HG02759 (cell line): Measurements from ENCODE around the gene TTC28.
"Not testable (repeated sequence)": the region's sequence is repeated elsewhere in the genome, so short reads cannot be mapped to it uniquely, and the experiment has no call there.

ENCODE experiments used
- ATAC-seq: cut with Tn5 transposase; IDR thresholded peaks from one replicate; pipeline ENCODE4 v1.9.1; 2021; ENCODE audit warnings: mild to moderate bottlenecking, moderate library complexity; ENCODE audit not compliant: unreplicated experiment

The TTC28 gene

DNA sequence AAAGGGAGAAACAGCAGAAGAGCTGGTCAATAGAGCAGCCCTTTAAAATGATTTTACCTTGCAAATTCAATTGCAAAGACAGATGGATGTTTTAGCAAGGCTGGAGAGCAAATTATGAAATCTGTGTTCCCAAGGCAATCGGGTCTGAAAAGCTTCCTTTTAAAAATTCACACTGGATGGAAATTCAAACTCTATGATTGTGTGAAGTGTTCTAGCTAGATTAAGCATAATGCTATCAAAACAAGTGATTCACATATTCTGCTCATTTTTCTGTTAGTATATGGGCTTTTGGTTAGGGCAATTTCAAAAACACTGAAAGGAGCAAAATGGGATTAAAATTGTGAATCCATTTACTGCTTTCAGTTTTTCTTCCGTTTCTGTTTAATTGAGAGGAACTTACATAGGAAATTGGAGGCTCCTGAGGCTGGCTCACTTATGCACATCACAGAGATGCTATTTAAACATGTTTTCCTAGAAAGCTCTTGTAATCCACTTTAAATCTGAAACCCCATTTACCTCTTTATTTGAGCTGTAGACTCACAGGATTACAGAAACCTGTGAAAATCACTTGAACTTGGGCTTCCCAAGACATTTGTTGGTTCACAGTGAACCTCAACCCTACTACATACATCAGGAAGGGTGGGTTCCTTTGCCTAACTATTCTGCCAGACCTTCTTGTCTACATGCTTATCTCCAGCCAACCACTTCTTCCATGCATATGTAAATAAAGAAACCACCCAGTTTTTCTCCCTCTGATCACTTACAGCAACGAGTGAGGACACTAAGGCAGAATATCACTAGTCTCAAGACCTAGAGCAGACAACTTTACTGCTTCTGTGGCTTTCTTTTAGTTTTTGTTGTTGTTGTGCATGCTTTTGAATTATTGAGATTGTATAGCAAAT lies 558.7 kb downstream of the TTC28 start:
- no peak for ATAC-seq

- ATAC-seq, result no peak
Measured at GRCh38 chr22:28118957-28119631, 560.5 kb downstream of the TTC28 start.

- no peak for ATAC-seq
Measured at GRCh38 chr22:28116219-28116673, 563.4 kb downstream of the TTC28 start.

DNA sequence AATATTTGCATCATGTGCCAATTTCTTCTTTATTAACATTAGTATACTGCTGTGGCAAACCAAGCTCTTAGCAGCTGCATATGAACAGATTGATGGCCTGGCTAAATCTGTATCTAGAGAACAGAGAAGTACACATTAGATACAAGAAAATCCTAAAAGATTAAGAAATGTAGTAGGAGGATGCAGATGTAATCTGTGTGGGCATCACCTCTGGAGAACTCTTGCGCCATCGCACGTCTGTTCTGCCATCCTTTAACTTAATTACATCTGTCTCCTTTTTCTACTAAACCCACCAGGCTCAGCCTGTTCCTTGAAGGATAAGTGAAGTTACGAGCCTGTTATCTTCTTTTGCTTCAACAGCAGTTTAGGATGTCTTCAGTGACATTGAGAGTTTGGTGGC lies 564.2 kb downstream of the TTC28 start:
- no peak for ATAC-seq

DNA sequence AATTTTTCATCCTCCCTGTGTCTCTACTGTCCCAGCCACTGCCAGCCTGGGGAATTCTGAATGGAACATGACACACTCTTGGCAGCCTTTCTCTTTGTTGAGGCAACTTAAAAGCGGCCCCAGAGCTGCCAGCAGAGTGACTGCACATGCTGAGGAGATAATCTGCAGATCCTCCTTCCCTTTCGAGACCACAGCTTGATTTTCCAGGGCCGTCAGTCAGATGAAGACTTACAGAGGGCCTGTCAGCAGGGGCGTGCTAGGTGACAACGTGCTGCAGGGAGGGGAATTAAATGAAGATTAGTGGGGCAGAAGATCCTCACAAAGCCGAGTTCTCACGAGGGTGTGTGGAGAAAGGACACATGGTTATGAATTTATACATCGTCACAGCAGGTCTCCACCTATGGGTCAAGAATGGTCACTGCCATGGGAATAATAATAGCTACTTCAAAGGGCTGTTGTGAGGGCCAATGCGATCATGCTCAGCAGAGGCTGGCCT lies 567.0 kb downstream of the TTC28 start:
- ATAC-seq, result no peak

GRCh38 chr22:28112190-28112544 lies 567.5 kb downstream of the TTC28 start:
- no peak for ATAC-seq

GRCh38 chr22:28111501-28112189 lies 568.0 kb downstream of the TTC28 start:
- ATAC-seq, result no peak

DNA sequence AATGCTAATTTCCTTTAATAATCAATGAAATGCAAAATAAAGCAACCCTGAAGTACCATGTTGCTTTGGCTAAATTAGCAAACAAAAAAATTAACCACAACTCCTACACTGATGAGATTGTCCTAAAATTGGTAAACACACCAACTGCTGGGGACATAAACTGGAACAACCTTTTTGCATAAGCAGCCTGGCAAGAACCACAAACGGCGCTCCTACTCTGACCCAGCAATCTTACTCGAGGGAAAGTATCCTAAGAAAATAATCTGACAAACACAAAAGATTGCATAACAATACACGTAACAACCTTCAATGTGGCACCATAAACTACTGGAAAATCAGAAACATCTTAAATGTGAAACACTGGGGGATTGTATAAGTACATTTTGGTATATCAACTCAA lies 570.8 kb downstream of the TTC28 start:
- ATAC-seq, result no peak

DNA sequence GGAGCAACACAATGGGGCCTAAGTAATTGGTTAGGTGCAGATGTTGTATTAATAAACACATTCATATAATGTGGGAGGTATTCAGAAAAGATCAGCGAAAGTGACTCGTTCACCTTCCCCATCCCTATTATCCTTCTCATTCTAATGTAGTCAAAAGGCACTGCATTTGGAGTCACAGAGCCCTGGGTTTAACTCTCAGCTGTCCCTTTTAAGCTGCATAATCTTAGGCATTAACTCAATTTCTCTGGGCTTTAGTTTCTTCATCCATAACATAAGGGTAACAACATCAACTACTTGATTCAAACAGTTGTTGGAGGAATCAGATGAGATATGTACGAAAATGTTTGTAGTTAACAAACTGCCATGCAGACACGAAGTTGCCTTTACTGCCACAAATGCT lies 573.0 kb downstream of the TTC28 start:
- no peak for ATAC-seq

GRCh38 chr22:28105988-28106387 lies 573.7 kb downstream of the TTC28 start:
- no peak for ATAC-seq

DNA sequence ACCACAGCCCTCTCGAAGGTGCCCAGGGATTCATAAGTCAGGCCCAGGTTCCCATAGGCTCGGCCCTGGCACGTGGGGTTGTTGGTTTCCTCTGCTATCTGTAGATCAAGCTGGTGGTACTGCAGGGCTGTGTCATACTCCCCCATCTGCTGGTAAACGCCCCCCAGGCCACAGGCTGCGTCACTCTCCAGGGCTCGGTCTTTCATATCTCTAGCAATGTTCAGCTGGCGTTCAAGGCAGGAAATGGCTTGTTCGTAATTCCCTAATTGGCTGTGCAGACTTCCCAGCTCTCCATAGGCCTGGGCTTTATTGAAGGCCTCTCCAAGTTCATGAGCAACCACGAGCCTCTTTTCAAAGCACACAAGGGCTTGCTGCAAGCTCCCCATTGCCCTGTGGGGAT lies 574.2 kb downstream of the TTC28 start:
- ATAC-seq, result no peak

DNA sequence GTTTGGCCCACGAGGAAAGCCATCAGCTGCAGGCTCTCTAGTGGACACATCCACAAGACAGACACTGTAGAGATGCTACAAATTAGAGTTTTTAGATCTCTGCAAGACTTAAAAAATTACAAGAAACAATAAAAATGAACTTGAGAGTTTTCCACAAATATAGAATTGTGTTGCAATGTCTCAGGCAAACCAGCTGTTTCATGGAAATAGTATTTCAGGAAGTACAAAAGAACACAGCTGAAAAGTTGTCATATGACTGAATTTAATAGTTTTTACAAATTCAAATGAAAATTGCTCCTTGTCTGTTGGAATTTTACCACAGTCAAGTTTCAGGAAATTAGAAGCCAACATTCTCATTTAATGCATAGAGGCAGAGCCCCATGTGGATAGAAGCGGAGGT lies 576.0 kb downstream of the TTC28 start:
- no peak for ATAC-seq

- ATAC-seq, result no peak
Measured at GRCh38 chr22:28102151-28102812, 577.4 kb downstream of the TTC28 start.

- ATAC-seq, result no peak
Measured at GRCh38 chr22:28097627-28098026, 582.0 kb downstream of the TTC28 start.

- no peak for ATAC-seq
Measured at GRCh38 chr22:28096161-28096560, 583.5 kb downstream of the TTC28 start.

- ATAC-seq, result no peak
Measured at GRCh38 chr22:28095316-28096095, 584.1 kb downstream of the TTC28 start.

- no peak for ATAC-seq
Measured at GRCh38 chr22:28094771-28095170, 584.9 kb downstream of the TTC28 start.

DNA sequence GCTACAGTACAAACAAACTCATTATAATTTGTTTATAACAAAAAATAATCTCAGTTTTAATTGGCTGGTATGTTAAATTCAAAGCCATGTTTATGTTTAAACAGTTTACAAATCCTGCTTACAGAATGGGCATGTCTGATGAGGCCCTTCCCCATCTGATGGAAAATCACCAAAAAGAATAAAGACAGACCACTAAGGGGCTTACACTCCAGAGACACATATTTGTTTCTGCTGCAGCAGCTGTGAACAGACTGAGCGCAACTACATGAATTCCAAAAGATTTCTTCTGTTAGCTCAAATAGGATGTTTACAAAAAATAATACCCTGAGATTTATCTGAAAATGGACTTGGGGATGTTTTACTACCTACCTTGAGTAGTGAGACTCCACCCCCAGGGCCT lies 585.9 kb downstream of the TTC28 start:
- no peak for ATAC-seq

- no peak for ATAC-seq
Measured at GRCh38 chr22:28091486-28091885, 588.2 kb downstream of the TTC28 start.

- ATAC-seq, result not testable (repeated sequence)
Measured at GRCh38 chr22:28089541-28089940, 590.1 kb downstream of the TTC28 start.
